ENCODE data around the gene SLC24A3.

DNA sequence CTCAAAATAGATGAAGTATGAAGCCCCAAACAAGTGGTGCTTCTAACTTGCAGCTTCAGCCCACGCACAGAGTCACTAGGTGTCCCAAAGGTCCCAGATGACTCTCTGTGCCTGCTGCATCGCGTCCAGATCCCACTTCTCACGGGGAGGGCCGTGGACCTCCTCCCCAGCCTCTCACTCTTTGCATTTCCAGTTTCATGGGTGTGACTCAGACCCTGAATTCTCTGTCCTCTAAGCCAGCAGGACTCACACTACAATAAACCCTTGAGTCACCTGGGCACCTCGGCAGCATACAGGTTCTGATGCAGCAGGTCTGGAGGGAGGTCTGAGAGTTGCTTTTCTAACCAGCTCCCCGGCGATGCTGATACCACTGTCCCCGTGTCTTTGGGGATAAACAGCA lies 431.6 kb downstream of the SLC24A3 start:
- TF ChIP-seq, protein P1, sequence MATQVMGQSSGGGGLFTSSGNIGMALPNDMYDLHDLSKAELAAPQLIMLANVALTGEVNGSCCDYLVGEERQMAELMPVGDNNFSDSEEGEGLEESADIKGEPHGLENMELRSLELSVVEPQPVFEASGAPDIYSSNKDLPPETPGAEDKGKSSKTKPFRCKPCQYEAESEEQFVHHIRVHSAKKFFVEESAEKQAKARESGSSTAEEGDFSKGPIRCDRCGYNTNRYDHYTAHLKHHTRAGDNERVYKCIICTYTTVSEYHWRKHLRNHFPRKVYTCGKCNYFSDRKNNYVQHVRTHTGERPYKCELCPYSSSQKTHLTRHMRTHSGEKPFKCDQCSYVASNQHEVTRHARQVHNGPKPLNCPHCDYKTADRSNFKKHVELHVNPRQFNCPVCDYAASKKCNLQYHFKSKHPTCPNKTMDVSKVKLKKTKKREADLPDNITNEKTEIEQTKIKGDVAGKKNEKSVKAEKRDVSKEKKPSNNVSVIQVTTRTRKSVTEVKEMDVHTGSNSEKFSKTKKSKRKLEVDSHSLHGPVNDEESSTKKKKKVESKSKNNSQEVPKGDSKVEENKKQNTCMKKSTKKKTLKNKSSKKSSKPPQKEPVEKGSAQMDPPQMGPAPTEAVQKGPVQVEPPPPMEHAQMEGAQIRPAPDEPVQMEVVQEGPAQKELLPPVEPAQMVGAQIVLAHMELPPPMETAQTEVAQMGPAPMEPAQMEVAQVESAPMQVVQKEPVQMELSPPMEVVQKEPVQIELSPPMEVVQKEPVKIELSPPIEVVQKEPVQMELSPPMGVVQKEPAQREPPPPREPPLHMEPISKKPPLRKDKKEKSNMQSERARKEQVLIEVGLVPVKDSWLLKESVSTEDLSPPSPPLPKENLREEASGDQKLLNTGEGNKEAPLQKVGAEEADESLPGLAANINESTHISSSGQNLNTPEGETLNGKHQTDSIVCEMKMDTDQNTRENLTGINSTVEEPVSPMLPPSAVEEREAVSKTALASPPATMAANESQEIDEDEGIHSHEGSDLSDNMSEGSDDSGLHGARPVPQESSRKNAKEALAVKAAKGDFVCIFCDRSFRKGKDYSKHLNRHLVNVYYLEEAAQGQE (IDR thresholded peaks at IDR 0.05; ENCODE audit: insufficient read depth in 1 of 2, low read depth in 2 of 2, low read length in 1 of 2), result no peak
- TF ChIP-seq, protein P2, sequence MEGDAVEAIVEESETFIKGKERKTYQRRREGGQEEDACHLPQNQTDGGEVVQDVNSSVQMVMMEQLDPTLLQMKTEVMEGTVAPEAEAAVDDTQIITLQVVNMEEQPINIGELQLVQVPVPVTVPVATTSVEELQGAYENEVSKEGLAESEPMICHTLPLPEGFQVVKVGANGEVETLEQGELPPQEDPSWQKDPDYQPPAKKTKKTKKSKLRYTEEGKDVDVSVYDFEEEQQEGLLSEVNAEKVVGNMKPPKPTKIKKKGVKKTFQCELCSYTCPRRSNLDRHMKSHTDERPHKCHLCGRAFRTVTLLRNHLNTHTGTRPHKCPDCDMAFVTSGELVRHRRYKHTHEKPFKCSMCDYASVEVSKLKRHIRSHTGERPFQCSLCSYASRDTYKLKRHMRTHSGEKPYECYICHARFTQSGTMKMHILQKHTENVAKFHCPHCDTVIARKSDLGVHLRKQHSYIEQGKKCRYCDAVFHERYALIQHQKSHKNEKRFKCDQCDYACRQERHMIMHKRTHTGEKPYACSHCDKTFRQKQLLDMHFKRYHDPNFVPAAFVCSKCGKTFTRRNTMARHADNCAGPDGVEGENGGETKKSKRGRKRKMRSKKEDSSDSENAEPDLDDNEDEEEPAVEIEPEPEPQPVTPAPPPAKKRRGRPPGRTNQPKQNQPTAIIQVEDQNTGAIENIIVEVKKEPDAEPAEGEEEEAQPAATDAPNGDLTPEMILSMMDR (IDR thresholded peaks at IDR 0.05), result no peak
- TF ChIP-seq TCF7L2 (IDR thresholded peaks at IDR 0.05; ENCODE audit: low read depth, low read length), result no peak

Data from Panc1 (cell line).